HG03064 (cell line): Measurements from ENCODE around the gene PHF11.

Experiments used
- ATAC-seq: cut with Tn5 transposase; IDR thresholded peaks from one replicate; pipeline ENCODE4 v1.9.1; 2021; ENCODE audit warnings: low read depth; ENCODE audit not compliant: unreplicated experiment

PHF11 gene

GRCh38 chr13:49497272-49497671 is 1.5 kb downstream of the PHF11 start:
- ATAC-seq, result no peak

GRCh38 chr13:49498206-49498605 is 2.5 kb downstream of the PHF11 start:
- no peak for ATAC-seq

GRCh38 chr13:49499889-49500660 is 4.3 kb downstream of the PHF11 start:
- ATAC-seq, result no peak

- ATAC-seq, result no peak
Measured at GRCh38 chr13:49502954-49503353, 7.2 kb downstream of the PHF11 start.

GRCh38 chr13:49503951-49504350 is 8.2 kb downstream of the PHF11 start:
- ATAC-seq, result no peak

GRCh38 chr13:49512578-49512977 is 16.8 kb downstream of the PHF11 start:
- no peak for ATAC-seq

GRCh38 chr13:49516467-49516866 is 20.7 kb downstream of the PHF11 start:
- no peak for ATAC-seq

GRCh38 chr13:49517461-49517860 is 21.7 kb downstream of the PHF11 start:
- ATAC-seq, result no peak

GRCh38 chr13:49521224-49521623 is 25.5 kb downstream of the PHF11 start:
- no peak for ATAC-seq

- ATAC-seq, result no peak
Measured at GRCh38 chr13:49524740-49525501, 29.2 kb downstream of the PHF11 start.

- no peak for ATAC-seq
Measured at GRCh38 chr13:49527123-49527522, 31.4 kb downstream of the PHF11 start.

- no peak for ATAC-seq
Measured at GRCh38 chr13:49528161-49528560, 32.4 kb downstream of the PHF11 start.

- no peak for ATAC-seq
Measured at GRCh38 chr13:49530457-49530856, 34.7 kb downstream of the PHF11 start.

- no peak for ATAC-seq
Measured at GRCh38 chr13:49532593-49532992, 36.8 kb downstream of the PHF11 start.

- ATAC-seq, result no peak
Measured at GRCh38 chr13:49533011-49533410, 37.3 kb downstream of the PHF11 start.

GRCh38 chr13:49533591-49534269 is 38.0 kb downstream of the PHF11 start:
- no peak for ATAC-seq

- no peak for ATAC-seq
Measured at GRCh38 chr13:49536144-49536873, 40.6 kb downstream of the PHF11 start.

- no peak for ATAC-seq
Measured at GRCh38 chr13:49538404-49538803, 42.7 kb downstream of the PHF11 start.

GRCh38 chr13:49539313-49539712 is 43.6 kb downstream of the PHF11 start:
- ATAC-seq, result no peak

GRCh38 chr13:49539746-49540145 is 44.0 kb downstream of the PHF11 start:
- no peak for ATAC-seq

GRCh38 chr13:49540552-49540951 is 44.8 kb downstream of the PHF11 start:
- ATAC-seq, result no peak
